Endodermal cell (in vitro differentiated cells): ENCODE measurements around the gene TACC2. TPM values are rescaled to one million over a fixed set of nuclear protein-coding genes. Genes with fewer than 3 reads are reported as not detected.

Experiments used
- DNase-seq: peaks from one replicate; pipeline ENCODE4 v3.0.0-alpha.2; 2017
- H3K27ac ChIP-seq: 2 replicates; pipeline ENCODE4 v1.5.1; 2013; ENCODE audit warnings: mild to moderate bottlenecking, low read depth, low read length, moderate library complexity
- H3K27me3 ChIP-seq: 2 replicates; pipeline ENCODE4 v1.6.1; 2013; ENCODE audit warnings: mild to moderate bottlenecking, low read length, moderate library complexity; ENCODE audit not compliant: insufficient read depth, control insufficient read depth, poor library complexity, severe bottlenecking
- H3K36me3 ChIP-seq: 2 replicates; pipeline ENCODE4 v1.7.0; 2013; ENCODE audit warnings: mild to moderate bottlenecking, low read length, moderate library complexity; ENCODE audit not compliant: control insufficient read depth, insufficient read depth
- H3K4me1 ChIP-seq: one replicate; pipeline ENCODE4 v1.7.0; 2013; ENCODE audit warnings: low read length; ENCODE audit not compliant: control insufficient read depth, insufficient read depth
- H3K4me3 ChIP-seq: 2 replicates; pipeline ENCODE4 v1.5.1; 2013; ENCODE audit warnings: mild to moderate bottlenecking, low read length, moderate library complexity
- H3K9ac ChIP-seq: 2 replicates; pipeline ENCODE4 v1.6.1; 2013; ENCODE audit warnings: mild to moderate bottlenecking, low read length, moderate library complexity; ENCODE audit not compliant: poor library complexity, severe bottlenecking; ENCODE audit errors: extremely low read depth
- H3K9me3 ChIP-seq: 2 replicates; pipeline ENCODE4 v1.6.1; 2013; ENCODE audit warnings: mild to moderate bottlenecking, low read length, moderate library complexity; ENCODE audit not compliant: control insufficient read depth
- H3K27ac Mint-ChIP-seq: 2 replicates; pipeline ENCODE4 v1.8.0; 2020; ENCODE audit warnings: mixed read lengths
- H3K27me3 Mint-ChIP-seq: 2 replicates; pipeline ENCODE4 v1.8.0; 2021; ENCODE audit warnings: mild to moderate bottlenecking, mixed read lengths; ENCODE audit not compliant: insufficient read depth
- H3K36me3 Mint-ChIP-seq: 2 replicates; pipeline ENCODE4 v1.8.0; 2020; ENCODE audit warnings: low read depth, mixed read lengths
- H3K4me1 Mint-ChIP-seq: 2 replicates; pipeline ENCODE4 v1.8.0; 2020; ENCODE audit warnings: mixed read lengths
- H3K4me3 Mint-ChIP-seq: 2 replicates; pipeline ENCODE4 v1.8.0; 2020; ENCODE audit warnings: mild to moderate bottlenecking, moderate library complexity, mixed read lengths
- H3K9me3 Mint-ChIP-seq: 2 replicates; pipeline ENCODE4 v1.8.0; 2020; ENCODE audit warnings: mild to moderate bottlenecking, mixed read lengths
- WGBS, 2 experiments: methylation state at CpG; one replicate each; pipeline versions ENCODE4 v1.1.5 to v1.1.7; 2013; ENCODE audit warnings: missing lambda C conversion rate in 2 of 2, mixed read lengths in 1 of 2; ENCODE audit not compliant: insufficient coverage in 1 of 2, insufficient read length in 1 of 2; 5-methylcytosine and 5-hydroxymethylcytosine counted together
- total RNA-seq, 2 donors: library from RNA; stranded (reverse); fragmentation: NEBNext Ultra II Directional in 1 of 2; extraction: Animal tissue kit (Norgen Biotek cat#: 25700) in 1 of 2; gene quantifications; 2 replicates in 1 of 2; 3 replicates in 1 of 2; pipeline ENCODE4 v1.2.1, GENCODE V29; 2021
- TF ChIP-seq, protein P1 (sequence below): fragments of 200-600 bp; sonication (generic); conservative IDR thresholded peaks from 2 replicates; pipeline ENCODE4 v1.5.0; 2021; ENCODE audit warnings: antibody characterized with exemption, mild to moderate bottlenecking

TACC2 gene
- total RNA-seq, 2 donors from 2014 or later = 24.5 to 34.1 TPM

DNA sequence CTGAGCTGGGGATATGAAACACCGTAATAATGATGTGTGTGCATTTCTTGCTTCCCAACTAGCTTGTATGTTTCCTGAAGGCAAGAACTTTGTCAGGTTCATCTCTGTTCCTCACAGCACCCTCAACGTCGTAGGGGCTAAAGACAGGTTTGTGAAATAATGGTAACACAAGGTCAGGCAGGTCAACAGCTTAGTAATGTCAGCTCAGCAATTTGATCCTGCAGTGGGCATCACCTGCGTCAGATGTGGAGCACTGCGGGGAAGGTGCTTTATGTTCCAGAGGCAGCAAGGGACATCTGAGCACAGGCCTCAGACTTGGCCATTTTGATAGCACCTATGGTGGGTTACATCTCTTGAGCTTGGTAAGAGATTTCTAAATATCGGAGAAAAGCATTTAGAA lies 230.4 kb downstream of the TACC2 start:
- Mint-ChIP-seq H3K27ac (no peak overlapping the region), H3K27me3 (no peaks in the 10 kb centered on the region), H3K36me3 (peaks cover 31% of the 10 kb centered on the region), H3K4me1 (peaks cover 5% of the 10 kb centered on the region), H3K4me3 (no peak overlapping the region), H3K9me3 (no peaks in the 10 kb centered on the region)
- 93 to 94% methylated on average over 5 to 6 of the region's 6 CpGs for WGBS, 2 experiments
- peaks cover 27% of the 10 kb centered on the region for H3K36me3 ChIP-seq
- H3K9me3 ChIP-seq = no peaks in the 10 kb centered on the region
- H3K4me1 ChIP-seq = no peaks in the 10 kb centered on the region
- H3K27ac ChIP-seq = no peak overlapping the region
- no peak overlapping the region for H3K4me3 ChIP-seq
- H3K27me3 ChIP-seq = no peaks in the 10 kb centered on the region
- DNase-seq = no peak
- TF ChIP-seq, protein P1, sequence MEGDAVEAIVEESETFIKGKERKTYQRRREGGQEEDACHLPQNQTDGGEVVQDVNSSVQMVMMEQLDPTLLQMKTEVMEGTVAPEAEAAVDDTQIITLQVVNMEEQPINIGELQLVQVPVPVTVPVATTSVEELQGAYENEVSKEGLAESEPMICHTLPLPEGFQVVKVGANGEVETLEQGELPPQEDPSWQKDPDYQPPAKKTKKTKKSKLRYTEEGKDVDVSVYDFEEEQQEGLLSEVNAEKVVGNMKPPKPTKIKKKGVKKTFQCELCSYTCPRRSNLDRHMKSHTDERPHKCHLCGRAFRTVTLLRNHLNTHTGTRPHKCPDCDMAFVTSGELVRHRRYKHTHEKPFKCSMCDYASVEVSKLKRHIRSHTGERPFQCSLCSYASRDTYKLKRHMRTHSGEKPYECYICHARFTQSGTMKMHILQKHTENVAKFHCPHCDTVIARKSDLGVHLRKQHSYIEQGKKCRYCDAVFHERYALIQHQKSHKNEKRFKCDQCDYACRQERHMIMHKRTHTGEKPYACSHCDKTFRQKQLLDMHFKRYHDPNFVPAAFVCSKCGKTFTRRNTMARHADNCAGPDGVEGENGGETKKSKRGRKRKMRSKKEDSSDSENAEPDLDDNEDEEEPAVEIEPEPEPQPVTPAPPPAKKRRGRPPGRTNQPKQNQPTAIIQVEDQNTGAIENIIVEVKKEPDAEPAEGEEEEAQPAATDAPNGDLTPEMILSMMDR = no peak
- no peak overlapping the region for H3K9ac ChIP-seq

DNA sequence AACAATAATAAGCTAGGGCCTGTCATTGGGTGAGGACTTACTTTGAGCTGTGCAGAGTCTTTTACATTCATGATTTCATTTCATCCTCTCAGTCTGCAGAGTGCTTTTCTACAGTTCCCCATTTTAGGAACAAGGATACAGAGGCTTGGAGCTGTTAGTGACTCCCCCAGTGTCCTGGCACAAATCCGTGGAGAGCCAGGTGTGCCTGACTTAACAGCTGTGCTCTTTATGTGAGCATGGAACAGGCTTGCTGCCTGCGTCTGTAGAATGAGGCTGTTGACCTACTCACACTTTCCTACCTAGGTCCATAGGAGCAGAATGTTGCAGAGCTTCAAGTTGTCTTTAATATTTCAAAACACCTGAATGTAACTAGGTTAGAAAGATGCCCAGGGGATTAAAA lies 231.8 kb downstream of the TACC2 start:
- no peak overlapping the region for H3K4me3 ChIP-seq
- no peaks in the 10 kb centered on the region for H3K9me3 Mint-ChIP-seq
- no peak overlapping the region for H3K9ac ChIP-seq
- 91 to 100% methylated on average over 2 of the region's 2 CpGs for WGBS, 2 experiments
- TF ChIP-seq, protein P1 = no peak
- DNase-seq = no peak
- H3K36me3 ChIP-seq = peaks cover 39% of the 10 kb centered on the region
- H3K27me3 ChIP-seq = no peaks in the 10 kb centered on the region
- H3K4me3 Mint-ChIP-seq = no peak overlapping the region
- no peak overlapping the region for H3K27ac Mint-ChIP-seq
- H3K36me3 Mint-ChIP-seq = peaks cover 40% of the 10 kb centered on the region
- H3K27me3 Mint-ChIP-seq = no peaks in the 10 kb centered on the region
- no peak overlapping the region for H3K27ac ChIP-seq
- H3K9me3 ChIP-seq = no peaks in the 10 kb centered on the region
- H3K4me1 ChIP-seq = no peaks in the 10 kb centered on the region
- H3K4me1 Mint-ChIP-seq = peaks cover 5% of the 10 kb centered on the region

DNA sequence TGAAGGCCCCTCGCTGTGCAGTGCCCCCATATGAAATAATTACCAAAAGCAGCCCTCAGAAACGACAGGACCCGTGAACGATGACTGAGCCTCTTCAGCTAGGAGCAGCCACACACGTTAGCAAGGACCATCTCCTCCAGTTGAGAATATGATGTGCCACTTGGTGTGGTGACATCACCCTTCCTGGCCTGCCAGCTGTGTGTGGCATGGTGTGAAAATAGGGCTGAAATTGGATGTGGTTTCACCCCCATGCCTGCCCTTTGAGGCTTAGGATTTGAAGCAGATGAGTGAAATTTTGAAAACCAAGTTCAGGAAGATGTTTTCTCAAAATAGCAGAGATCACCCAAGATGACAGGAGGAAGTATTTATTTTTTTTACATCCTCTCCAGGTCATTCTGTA lies 233.0 kb downstream of the TACC2 start:
- Mint-ChIP-seq H3K27me3 (no peaks in the 10 kb centered on the region), H3K9me3 (no peaks in the 10 kb centered on the region), H3K4me1 (peaks cover 5% of the 10 kb centered on the region), H3K36me3 (peaks cover 41% of the 10 kb centered on the region), H3K4me3 (no peak overlapping the region), H3K27ac (no peak overlapping the region)
- H3K4me1 ChIP-seq = no peaks in the 10 kb centered on the region
- H3K4me3 ChIP-seq = no peak overlapping the region
- 89 to 93% methylated on average over 3 to 5 of the region's 5 CpGs for WGBS, 2 experiments
- H3K9me3 ChIP-seq = no peaks in the 10 kb centered on the region
- H3K36me3 ChIP-seq = peaks cover 42% of the 10 kb centered on the region
- H3K27me3 ChIP-seq = no peaks in the 10 kb centered on the region
- no peak overlapping the region for H3K27ac ChIP-seq
- TF ChIP-seq, protein P1 = no peak
- H3K9ac ChIP-seq = no peak overlapping the region
- no peak for DNase-seq
